ENCODE results near the gene GDPD4.

DNA sequence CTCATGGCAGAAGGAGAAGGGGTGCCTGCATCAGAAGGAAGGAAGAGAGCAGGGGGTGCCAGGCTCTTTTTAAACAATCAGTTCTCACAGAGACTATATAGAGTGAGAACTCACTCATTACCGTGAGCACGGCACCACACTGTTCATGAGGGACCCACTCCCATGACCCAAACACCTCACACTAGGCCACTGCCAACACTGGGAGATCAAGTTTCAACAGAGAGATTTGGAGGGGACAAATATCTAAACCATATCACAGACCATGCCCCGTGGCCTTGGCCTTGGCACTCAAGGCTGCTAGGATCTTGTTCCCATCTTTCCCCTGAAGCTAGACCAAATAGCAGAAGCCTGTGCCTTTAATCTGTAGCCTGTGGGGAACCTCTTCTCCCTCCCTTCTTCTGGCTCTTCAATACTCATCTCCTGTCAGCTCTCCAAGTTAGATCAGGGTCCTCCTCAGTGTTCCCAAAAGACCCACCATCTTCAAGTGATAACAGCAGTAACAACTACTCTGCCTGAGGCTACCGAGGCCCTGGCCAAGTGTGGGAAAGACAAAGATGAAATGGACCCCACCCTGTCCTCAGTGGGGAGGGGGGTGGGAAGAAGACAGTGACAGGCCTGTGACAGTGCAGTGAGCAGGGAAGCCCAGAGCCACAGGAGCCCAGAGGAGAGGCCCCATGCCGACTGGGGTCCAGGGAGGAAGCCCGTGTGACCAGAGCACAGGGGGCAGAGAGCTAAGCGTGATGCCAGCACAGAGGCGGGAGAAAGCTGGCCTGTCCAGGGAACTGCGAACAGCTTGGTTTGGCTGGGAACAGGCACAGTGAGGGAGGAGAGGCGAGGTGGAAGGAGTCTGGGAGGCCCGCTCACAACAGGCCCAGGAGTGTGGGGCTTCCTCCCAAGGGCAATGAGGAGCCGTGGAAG lies 100.9 kb downstream of the GDPD4 start:
- TF ChIP-seq, protein P1, sequence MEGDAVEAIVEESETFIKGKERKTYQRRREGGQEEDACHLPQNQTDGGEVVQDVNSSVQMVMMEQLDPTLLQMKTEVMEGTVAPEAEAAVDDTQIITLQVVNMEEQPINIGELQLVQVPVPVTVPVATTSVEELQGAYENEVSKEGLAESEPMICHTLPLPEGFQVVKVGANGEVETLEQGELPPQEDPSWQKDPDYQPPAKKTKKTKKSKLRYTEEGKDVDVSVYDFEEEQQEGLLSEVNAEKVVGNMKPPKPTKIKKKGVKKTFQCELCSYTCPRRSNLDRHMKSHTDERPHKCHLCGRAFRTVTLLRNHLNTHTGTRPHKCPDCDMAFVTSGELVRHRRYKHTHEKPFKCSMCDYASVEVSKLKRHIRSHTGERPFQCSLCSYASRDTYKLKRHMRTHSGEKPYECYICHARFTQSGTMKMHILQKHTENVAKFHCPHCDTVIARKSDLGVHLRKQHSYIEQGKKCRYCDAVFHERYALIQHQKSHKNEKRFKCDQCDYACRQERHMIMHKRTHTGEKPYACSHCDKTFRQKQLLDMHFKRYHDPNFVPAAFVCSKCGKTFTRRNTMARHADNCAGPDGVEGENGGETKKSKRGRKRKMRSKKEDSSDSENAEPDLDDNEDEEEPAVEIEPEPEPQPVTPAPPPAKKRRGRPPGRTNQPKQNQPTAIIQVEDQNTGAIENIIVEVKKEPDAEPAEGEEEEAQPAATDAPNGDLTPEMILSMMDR (IDR thresholded peaks at IDR 0.05): no peak
- TF ChIP-seq POLR2A (IDR thresholded peaks at IDR 0.05) (no peak), POLR2AphosphoS5 (IDR thresholded peaks at IDR 0.05) (no peak), EP300 (IDR thresholded peaks at IDR 0.05) (no peak)
